GM06990 (cell line): ENCODE data around the gene DLG2.

Experiments
- DNase-seq: peaks from one replicate; pipeline ENCODE4 v3.0.0-alpha.2; 2011; ENCODE audit not compliant: insufficient read length; ENCODE audit errors: extremely low read depth
- H3K27me3 ChIP-seq: replicated peaks from 2 replicates; pipeline ENCODE4 v1.6.0; 2011; ENCODE audit warnings: low read length; ENCODE audit not compliant: control insufficient read depth, insufficient read depth
- H3K36me3 ChIP-seq: 2 replicates; pipeline ENCODE4 v1.5.1; 2011; ENCODE audit warnings: low read length; ENCODE audit not compliant: control insufficient read depth, insufficient read depth
- H3K4me3 ChIP-seq: replicated peaks from 2 replicates; pipeline ENCODE4 v1.5.1; 2011; ENCODE audit warnings: low read depth, mild to moderate bottlenecking, control low read depth, low read length
- CTCF ChIP-seq: IDR thresholded peaks from 2 replicates; pipeline ENCODE4 v1.5.1; 2011; ENCODE audit warnings: low read length, control low read depth, mild to moderate bottlenecking, inconsistent platforms; ENCODE audit not compliant: insufficient read depth, poor library complexity, severe bottlenecking

Gene DLG2

DNA sequence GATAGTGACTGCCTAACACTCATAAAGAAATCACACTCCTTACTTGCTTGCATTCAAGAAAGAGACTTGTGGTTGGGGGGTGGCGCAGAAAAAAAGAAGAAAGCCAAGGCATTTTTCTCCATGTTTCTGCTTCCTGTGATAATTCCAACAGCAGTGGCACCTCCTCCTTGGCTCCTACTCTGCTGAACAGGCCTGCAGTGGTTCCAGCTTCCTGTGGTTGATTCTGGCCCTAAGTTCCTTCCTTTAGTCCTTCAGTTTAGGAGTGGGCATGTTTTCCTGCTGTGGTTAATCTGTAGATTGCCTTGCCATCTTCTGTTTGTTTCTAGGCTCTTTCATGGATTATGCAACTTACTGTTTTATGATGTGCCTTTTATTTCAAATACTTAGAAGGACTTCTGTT, 940.4 kb downstream of the DLG2 start:
- no peak for TF ChIP-seq CTCF
- Histone ChIP-seq H3K4me3 (no peak overlapping the region), H3K36me3 (no peaks in the 10 kb centered on the region), H3K27me3 (no peaks in the 10 kb centered on the region; the same call in 1 of the 2 replicates)
- no peak for DNase-seq

DNA sequence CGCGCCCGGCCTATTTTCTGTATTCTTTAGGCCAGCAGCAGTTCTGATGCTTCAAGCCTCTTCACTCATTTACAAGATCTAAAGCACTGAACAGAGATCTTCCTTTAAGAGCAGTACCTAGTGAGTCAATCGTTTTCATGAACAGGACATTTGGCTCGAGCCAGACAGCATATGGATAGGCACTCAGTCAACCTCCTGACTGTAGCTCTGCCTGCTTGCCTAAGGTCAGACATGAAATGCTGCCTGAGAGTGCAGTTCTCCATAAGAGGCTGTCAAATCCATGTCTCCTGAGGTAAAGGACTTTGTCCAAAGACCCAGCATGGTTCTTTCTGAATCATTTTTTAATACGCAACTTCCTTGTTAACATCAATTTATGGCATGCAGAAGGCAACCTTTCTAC, 941.2 kb downstream of the DLG2 start:
- no peaks in the 10 kb centered on the region; the same call in 1 of the 2 replicates for H3K27me3 ChIP-seq
- TF ChIP-seq CTCF, result no peak
- no peak overlapping the region for H3K4me3 ChIP-seq
- no peak for DNase-seq
- no peaks in the 10 kb centered on the region for H3K36me3 ChIP-seq

DNA sequence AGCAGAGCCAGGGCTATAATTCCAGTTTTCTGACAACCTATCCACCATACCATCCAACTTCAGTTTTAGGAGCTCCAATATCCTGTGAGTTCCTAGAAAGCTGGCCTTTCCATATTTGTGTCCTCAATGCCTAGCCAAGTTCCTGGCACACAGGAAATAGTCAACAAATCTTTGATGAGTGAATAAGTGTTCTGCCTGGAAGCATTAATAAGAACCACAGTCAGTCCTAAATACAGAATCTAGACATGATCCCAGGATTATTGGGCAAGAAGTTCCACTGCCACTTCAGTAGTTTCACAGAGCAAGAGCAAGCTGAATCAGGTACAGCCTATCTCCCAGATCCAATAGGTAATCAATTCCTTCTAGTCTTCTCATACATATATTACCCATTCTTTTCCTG, 942.0 kb downstream of the DLG2 start:
- no peak for TF ChIP-seq CTCF
- Histone ChIP-seq H3K27me3 (no peaks in the 10 kb centered on the region; the same call in 1 of the 2 replicates), H3K4me3 (no peak overlapping the region), H3K36me3 (no peaks in the 10 kb centered on the region)
- DNase-seq, result no peak

- TF ChIP-seq CTCF, result no peak
- H3K4me3 ChIP-seq, result no peak overlapping the region
- no peaks in the 10 kb centered on the region for H3K36me3 ChIP-seq
- no peaks in the 10 kb centered on the region; the same call in 1 of the 2 replicates for H3K27me3 ChIP-seq
- DNase-seq, result no peak
Observed at GRCh38 chr11:84681456-84681855, 945.7 kb downstream of the DLG2 start.

DNA sequence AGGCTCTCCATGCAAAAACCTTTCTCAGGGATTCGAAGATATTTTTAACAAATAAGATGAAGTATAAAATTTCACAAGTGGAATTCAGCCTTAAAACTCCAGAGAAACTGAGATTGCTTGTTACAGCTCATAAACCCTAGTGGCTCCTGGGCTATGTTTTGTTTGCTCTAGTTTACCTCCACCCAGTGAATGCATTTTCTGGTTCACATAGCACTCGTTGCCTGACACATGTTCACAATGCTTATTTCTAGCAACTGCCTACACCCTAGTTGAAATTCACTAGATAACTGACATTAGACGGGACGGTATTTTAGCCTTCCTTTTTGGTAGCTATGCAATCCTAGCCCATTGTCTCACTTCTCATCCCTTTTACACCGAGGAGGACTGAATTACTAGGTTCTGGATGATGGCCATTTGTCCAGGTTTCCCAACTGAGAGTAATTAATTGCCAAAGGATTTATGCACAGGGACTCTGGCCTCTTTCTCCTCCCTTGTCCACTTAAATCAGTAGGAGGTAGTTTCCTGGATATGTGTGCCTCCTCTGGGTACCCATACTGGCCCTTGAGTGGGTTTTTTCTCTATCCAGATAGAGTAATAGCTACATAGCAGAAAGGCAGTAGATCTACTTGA, 951.6 kb downstream of the DLG2 start:
- no peak for DNase-seq
- H3K27me3 ChIP-seq, result no peaks in the 10 kb centered on the region

More for the DNA sequence above, 951.6 kb downstream of the DLG2 start:
- no peak for TF ChIP-seq CTCF
- no peaks in the 10 kb centered on the region for H3K36me3 ChIP-seq
- no peak overlapping the region for H3K4me3 ChIP-seq
